Activated T-cell treated with anti-CD3 and anti-CD28 coated beads, Interleukin-2, amount 50 U/mL, for 1 hour (primary cell): ENCODE data around the gene UBR7.
"Not testable (repeated sequence)": the region's sequence is repeated elsewhere in the genome, so short reads cannot be mapped to it uniquely, and the experiment has no call there.

Source experiments
- DNase-seq: peaks from one replicate; pipeline ENCODE4 v3.0.0-alpha.2; 2020

The UBR7 gene

DNA sequence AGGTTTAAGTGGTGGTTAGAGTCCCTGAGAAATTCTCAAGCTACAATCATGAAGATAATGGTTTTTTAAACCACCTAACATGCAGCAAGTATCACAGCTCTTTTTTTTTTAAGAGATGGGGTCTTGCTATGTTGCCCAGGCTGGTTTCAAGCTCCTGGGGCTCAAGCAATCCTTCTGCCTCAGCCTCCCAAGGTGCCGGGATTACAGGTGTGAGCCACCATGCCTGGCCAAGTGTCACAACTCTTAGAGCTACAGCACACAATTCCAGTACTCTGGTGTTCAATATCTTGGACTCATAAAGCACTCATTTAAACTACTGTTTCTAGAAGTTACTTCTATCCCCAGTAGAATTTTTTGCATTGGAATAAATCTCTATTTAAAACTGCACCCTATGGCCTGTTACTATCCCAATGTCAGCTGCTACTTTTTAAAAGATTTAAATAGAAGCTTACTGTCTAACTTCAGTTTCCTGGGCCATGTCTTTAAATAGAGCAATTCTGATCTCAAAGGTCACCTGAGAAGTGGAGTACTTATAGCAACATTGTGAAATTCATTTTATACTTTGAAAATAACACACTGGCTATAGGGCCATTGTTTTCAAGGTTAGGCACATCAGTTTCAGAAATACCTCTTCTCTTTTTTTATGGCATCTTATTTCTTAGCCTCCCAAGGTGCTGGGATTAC, 11.6 kb upstream of the UBR7 start:
- DNase-seq: no peak

DNA sequence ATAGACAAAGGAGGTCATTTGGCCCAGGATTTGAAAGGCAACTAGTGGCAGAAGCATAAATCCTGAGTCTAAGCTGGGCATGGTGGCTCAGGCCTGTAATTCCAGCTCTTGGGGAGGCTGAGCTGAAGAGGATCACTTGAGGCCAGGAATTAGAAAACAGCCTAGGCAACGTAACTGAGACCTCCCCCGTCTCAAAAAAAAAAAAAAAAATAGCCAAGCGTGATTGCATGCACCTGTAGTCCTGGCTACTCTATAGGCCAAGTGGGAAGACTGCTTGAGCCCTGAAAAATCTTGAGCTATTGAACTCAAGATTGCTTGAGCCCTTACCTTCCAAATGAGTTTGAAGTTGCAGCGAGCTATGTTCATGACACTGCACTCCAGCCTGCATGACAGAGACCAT, 8.0 kb upstream of the UBR7 start:
- no peak for DNase-seq

DNA sequence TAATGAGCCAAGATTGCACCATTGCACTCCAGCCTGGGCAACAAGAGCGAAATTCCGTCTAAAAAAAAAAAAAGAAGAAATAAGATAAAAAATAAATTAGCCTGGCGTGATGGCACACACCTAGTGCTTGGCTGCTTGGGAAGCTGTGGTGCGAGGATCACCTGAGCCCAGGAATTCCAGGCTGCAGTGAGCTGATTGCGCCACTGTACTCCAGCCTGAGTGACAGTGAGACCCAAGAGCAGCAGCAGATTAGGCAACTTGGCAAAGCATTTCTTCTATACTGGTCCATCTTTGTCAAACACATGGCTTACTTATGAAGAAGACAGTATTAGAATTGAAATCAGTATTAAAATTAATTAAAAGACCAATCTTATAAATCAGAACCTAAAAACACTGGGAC, 6.5 kb upstream of the UBR7 start:
- no peak for DNase-seq

DNA sequence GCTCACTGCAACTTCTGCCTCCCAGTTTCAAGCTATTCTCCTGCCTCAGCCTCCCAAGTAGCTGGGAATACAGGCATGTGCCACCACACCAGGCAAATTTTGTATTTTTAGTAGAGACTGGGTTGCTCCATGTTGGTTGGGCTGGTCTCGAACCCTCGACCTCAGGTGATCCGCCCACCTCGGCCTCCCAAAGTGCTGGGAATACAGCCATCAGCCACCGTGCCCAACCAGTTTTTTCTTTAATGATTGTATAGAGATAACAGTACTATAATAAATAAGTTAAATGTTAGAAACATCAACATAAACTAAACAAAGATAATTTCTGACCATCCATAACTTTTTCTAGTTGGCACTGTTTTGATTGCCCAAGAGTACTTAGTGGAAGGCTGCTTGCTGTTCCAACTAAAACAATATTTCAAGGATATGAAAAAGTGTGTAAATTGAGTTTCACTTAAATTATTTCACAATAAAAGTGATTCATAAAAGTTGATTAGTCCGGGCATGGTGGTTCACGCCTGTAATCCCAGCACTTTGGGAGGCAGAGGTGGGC, 5.8 kb upstream of the UBR7 start:
- no peak for DNase-seq

DNA sequence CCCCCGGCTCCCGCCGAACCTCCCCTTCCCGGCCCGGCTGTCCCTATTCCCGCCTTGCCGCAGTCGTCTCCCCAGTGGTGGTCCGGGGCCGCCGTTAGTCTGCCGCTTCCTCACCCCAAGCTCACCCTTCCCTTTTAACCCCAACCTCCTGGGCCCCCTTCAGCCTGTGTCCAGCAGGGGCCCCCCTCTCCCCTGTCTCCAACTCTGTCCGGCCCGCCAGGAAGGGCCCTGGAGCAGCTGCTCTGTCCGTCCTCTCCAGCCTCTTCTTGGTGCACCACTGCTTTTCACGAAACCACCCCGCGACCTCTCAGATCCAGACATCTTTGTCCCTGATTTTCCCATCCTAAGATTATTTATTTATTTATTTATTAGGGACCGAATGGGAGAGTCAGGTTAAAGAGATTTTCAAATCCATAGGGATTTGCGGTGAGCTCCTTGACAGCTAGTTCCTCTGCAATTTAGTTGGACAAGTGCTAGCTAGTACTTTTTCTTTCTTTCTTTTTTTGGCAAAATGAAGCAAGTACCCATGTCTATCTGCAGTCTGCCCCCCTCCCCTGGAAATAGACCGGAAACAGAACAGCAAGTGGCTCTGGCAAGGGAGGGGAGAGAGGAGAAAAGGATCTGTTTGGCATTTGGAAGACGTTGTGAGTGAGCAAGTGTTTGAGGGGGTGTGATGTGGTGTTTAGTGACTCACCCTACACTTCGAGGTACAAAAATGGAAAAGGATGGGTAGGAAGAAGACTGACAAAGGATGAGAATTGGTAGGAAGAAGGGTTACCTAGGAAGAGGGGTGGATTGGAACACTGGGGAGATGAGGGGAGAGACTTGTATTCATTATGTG, 632 bp downstream of the UBR7 start:
- no peak for DNase-seq

DNA sequence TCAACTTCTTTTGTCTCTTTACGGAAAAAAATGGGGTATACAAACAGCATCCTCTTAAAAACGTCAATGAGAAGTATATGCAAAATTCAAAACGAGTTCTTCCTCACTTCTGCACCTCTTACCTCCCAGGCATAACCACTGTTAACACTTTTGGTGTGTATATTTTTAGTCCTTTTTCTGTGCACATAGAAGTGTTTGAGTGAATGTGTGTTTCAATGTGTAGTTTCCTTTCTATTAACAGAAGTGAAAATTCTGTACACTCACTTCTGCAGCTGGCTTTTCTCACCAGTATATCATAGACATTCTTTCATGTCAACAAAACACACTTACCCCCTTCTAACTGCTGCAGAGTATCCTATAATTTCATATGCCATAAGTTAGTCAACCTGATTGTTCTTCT, 5.4 kb downstream of the UBR7 start:
- no peak for DNase-seq

DNA sequence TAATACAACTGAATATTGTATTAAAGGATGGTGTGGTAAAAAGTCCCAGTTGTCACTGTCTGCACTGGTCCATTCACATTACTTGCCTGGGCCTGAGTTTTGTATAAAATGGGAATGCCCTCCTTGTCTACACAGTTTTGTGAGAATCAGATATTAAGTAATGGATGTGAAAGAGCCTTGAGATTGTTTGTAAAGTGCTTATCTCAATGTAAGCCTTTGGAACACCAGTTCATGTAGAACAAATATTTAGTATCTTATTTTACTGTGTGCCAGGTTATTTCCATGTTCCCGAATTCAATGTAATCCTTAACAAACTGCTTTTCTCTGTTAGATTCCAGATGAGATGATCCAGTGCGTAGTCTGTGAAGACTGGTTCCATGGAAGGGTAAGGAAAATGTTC, 7.5 kb downstream of the UBR7 start:
- no peak for DNase-seq

DNA sequence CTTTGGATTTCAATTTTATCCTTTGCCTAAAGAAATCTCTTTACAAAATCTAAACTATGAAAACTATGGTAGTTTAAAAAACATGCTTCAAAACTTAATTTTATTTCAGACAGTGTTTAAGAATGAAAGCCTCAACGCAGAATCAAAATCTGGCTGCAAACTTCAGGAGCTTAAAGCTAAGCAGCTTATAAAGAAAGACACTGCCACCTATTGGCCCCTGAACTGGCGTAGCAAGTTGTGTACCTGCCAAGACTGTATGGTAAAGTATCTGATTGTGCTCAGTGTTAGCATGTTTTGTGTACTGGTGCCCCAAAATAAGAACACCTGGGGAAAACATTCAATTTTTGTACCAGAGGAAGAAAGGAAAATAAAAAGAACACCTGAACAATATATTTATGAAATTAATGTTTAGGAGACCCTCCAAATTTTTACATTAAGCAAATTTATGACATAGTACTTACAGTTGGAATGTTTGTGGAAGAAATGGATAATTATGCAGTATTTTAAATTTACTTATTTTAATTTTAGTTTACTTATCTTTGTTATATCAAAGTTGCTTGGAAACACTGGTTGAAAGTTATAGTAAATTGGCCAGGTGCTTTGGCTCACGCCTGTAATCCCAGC, 12.2 kb downstream of the UBR7 start:
- peak; percentile 33 for DNase-seq

DNA sequence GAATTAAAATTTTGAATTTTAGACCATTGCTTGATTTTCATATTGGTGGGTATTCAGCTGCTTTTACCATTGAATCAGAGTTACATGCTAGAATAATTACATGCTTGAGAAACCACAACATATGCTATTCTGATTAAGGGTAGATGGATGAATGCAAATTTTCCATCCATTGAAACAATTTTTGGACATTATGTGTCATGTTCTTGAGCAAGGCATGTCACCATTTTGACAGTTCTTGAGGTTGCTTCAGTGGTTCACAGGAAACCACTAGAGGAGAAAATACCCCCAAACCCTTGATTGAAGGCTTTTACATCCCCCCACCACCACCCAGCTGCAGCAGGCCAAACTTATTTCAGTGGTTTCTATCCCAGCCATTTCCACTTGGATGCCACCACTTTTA, 13.5 kb downstream of the UBR7 start:
- no peak for DNase-seq

DNA sequence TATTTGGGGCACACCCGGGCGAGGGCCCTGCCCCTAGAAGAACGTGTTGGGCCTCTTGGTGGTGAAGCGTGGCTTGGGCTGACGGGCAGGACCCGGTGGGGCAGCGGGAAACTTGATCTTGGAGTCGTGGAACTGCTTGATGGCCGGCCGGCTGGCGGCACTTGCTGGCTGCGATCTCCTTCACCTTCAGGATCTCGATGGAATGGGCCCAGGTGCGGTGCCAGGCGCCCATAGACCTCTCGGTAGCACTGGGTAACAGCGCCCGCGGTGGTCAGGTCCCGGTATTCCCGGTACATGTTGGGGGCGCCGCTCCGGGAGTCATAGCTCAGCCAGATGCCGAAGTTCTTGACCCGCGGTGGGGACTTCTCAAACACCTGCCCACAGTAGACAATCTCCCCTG, 16.5 kb downstream of the UBR7 start:
- DNase-seq: no peak

DNA sequence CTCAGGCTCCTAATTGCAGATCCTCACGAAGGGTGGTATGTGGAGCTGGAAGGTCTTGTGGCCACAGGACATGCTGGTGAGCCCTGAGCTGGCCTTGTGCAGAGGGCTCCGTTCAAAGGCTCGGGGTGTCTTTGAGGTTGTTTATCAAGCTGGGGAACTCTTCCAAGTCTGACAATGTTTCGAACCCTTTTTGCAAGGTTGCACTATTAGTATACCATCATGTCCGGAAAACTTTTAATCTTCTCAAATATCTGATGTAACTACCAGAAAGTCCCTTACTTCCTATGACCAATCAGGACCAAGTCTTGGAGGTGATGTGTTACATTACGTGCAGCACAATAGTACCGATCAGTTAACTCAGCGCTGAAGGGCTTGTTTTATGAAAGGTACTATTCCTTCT, 21.5 kb downstream of the UBR7 start:
- DNase-seq: no peak

DNA sequence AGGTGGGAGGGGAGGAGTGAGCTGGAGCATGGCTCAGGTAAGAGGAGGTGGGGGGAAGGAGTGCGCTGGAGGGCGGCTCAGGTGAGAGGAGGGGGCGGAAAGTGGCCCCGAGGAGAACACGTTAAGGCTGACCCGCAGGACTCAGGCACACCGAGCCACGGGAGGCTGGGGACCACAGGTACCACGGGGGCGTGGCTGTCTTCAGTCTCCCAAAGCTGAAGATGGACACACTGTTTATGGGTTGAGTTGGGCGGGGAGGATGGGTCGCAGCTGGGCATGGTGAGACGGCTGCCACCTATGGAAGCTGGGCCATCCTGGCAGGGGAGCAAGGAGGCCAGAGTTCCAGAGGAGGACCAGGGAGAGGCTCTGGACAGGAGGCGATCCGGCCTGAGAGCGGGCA, 23.5 kb downstream of the UBR7 start:
- no peak for DNase-seq

DNA sequence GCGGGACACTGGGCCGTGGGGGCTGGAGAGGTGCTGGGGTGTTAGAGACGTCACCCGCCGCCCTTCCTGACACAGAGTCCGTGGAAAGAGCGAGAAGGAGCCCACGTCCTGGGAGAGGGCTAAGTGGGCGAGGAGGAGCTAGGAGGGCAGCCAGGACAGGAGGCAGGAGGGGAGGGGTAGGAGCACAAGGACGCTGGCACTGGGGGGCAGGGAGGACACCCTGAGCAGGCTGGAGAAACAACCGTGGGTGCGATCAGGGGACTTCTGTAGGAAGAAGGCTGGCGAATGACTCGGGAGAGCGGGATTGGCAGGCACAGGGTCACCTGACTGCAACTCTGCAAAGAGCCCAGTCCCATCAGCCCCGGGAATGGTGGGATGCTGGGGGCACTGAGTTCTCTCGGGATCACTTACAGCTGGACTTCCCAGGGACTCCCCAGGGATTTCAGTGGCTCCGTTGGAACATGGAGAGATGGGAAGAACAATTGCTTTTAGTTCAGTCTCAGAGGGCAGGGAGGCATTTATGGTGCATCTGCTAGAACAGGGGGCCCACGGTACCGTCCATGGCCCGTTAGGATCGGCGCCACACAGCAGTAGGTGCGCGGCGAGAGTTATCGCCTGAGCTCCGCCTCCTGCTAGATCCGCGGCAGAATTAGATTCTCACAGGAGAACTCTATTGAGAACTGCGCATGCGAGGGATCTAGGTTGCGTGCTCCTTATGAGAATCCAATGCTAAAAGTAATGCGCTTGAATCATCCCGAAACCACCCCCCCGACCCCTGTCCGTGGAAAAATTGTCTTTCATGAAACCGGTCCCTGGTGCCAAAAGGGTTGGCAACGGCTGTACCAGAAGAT, 24.3 kb downstream of the UBR7 start:
- DNase-seq: no peak

DNA sequence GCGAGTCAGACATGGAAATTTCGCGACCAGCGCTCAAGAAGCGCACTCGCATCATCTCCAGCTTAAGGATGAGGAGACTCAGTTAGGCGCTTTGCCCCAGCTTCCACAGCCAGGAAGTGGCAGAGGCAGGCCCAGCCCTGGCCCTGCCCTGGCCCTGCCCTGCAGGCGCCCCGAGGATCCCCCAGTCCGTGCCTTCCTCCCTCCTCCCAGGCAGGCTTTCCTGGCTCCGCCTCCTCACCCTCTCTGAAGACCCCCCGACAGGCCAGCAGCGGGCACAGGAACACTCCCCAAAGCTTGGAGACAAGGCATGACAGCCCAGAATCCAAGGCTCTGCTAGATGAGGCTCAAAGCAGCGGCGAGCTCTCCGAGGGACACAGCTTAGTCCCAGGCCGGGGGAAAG, 25.1 kb downstream of the UBR7 start:
- no peak for DNase-seq

DNA sequence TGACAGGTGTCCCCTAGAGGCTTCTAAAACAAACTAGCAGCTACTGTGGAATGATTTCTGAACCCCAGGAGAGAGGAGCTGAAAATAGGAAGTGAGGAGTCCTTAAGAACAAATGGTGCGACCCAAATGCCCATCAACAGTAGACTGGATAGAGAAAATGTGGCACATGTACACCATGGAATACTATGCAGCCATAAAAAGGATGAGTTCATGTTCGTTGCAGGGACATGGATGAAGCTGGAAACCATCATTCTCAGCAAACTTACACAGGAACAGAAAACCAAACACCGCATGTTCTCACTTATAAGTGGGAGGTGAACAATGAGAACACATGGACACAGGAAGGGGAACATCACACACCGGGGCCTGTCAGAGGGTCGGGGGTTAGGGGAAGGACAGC, 26.0 kb downstream of the UBR7 start:
- DNase-seq: not testable (repeated sequence)

DNA sequence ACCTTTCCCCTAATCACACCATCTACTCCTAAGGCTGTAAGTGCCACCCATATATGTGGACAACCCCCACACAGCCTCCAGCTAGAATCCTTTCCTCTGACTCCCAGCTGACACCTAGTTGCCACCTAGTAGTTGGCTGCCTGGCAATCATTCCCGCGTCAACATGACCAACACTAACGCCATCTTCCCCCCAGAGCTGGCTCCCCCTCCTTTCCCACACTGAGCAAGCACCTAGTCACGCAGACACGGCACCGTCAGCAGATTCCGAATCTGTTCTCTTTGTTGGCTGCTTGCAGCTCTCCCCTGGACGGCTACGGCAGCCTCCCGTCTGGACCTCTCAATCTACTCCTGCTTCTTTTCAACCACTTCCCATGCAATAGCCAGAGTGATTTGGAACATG, 27.7 kb downstream of the UBR7 start:
- no peak for DNase-seq

DNA sequence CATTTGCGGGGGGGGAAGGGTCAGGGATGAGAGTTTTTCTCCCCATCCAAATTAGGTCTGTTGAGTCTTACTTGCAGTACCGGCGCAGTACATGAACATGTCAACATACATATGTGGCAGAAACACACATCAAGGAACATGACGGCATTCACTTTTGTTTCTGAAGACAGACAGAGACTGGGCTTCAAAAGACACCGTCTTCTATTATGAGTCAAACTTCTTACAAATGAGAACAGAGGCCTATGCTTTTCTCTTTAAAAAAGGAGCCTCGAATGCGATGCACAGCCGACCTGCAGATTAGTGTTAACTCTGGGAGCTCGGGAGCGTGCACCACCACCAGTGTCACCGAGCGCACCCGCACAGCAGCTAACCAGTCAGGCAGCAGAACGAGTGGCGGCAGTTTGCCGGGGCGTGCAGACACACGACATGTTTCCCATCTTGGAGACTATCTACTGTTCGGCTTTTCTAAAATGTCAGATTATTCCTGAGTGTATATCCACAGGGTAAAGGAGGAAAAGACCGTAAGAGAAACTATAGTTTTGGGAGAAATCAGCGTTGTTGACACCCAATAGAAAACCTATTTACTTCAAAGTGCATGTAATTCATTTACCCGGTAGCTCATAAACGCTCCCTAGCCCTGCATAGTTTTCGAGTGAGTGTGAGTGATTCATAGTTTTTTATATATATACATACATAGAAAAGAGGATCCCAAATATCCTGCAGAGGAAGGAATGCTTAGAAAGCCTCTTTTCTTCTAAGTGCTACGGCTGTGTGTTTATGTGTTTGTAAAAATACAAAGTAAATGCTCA, 33.0 kb downstream of the UBR7 start:
- DNase-seq: no peak

DNA sequence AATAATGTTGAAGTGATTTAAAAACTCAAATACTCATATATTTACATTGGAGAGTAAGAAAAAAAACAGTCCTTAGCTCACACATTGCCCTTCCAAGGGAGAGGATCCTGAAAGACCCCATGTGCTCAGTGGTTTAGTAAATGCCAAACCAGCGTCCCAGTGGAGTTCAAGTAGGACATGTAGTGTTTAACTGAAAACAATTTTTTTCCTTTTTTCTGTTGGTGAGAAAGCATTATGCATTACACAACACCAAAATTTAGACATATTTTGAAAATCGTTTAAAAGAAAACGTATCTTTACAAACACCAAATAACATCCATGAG, 33.6 kb downstream of the UBR7 start:
- DNase-seq: no peak

DNA sequence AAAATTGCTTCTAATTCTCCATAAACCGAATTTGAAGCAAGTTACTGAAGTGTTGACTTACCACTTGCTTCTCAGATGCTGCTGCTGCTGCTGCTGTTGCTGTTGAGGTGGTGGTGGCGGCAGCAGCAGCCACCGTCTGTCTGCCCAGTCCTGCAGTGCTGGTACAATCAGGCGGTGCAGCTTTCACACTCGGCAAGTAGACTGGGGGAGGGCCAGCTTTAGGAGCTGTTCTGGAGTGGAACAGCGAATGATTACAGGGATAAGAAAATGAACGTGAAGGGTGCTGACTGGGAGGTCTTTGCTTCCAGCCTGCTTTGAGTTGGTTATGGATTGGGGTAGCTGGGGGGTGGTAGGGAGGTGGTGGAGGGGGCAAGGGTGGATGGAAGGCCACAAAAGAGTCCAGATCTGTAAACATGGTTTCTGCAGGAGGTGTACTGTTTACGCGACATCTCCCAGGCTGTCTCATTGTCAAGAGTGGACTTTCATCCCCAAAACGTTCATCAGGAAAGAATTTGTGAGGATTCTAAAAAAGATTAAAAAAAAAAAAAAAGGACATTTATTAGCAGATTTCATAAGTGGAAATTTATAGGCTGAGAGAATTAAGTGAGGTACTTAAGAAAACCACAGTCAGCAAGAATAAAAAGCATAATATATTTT, 38.8 kb downstream of the UBR7 start:
- no peak for DNase-seq

DNA sequence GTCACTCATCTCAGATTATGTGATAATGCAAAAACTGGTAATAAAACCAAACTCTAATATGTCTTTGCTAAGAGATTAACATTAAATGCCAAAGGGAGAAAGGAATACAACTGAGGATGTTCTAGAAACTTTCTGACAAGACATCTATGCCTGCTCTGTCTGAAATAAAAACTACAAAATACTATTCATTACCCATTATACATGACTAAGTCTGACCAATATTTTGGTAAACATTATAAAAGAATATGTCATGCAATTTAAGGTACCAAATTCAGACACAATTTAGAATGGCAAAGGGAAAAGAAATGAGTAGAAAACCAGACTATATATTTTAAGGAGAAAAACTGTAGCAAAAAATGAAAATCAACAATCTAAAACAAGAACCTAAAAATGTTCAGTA, 39.5 kb downstream of the UBR7 start:
- no peak for DNase-seq

DNA sequence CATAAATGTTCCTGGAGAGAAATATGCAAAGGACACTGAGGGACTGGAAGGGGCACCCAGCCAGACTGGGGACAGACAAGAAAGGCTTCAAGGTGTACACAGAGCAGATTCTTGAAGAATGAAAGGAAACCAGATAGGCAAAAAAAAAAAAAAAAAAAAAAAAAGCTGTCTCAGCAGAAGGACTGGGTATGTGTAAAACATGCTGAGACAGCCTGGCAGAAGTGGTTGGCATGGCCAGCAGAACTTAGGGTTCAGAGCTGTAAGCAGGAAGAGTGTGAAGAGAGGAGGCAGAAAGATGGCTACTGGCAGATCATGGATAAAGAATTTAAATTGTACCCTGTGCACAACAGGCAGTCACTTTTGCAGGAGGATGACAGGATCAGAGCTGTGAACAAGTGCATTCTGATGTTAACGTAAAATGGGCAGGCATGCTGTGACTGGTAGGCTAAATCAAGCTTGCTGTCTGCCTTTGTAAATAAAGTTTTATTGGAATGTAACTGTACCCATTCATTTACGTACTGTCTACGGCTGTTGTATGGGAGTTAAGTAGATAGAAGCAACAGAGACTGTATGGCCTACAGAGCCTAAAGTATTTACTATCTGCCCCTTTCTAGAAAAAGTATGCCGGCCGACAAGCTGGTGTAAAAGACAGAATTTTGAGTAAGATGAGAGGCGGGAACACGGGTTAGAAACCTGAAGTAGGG, 42.2 kb downstream of the UBR7 start:
- no peak for DNase-seq
